HEK293 (cell line): ENCODE measurements around the gene PNPLA3.

Experiments
- CTCF ChIA-PET: fragments of 350-600 bp; formaldehyde crosslinking; extraction: SDS; loops from one replicate; lab custom pipeline; 2021; ENCODE audit warnings: antibody characterized with exemption; lab: Yijun Ruan, JAX
- POLR2A ChIA-PET: fragments of 300-600 bp; formaldehyde crosslinking; extraction: SDS; loops from one replicate; lab custom pipeline; 2020; ENCODE audit warnings: antibody characterized with exemption, inconsistent platforms; lab: Yijun Ruan, JAX
- H3K27ac ChIP-seq: fragments of 200-500 bp; sonication (Bioruptor generic); 2 replicates; pipeline ENCODE4 v1.5.1; 2014; ENCODE audit warnings: low read depth, low read length, control low read depth, inconsistent platforms; ENCODE audit errors: extremely low read depth
- H3K36me3 ChIP-seq, 2 experiments: fragments of 200-500 bp in 1 of 2; sonication (Bioruptor generic) in 1 of 2; 1 replicate in 1 of 2; 2 replicates in 1 of 2; pipeline ENCODE4 v1.5.1; 2014 to 2017; ENCODE audit warnings: inconsistent platforms in 2 of 2, low read length in 2 of 2; ENCODE audit not compliant: control insufficient read depth in 2 of 2, insufficient read depth in 1 of 2
- H3K4me1 ChIP-seq: fragments of 200-500 bp; sonication (Bioruptor generic); 2 replicates; pipeline ENCODE4 v1.5.1; 2014; ENCODE audit warnings: mild to moderate bottlenecking, low read length, inconsistent platforms; ENCODE audit not compliant: control insufficient read depth, insufficient read depth
- H3K4me3 ChIP-seq: 2 replicates; pipeline ENCODE4 v1.5.1; 2011; ENCODE audit warnings: low read depth, mild to moderate bottlenecking, control low read depth, low read length, moderate library complexity
- H3K9me3 ChIP-seq: fragments of 200-500 bp; sonication (Bioruptor generic); 2 replicates; pipeline ENCODE4 v1.5.1; 2014; ENCODE audit warnings: low read depth, low read length, inconsistent platforms; ENCODE audit not compliant: control insufficient read depth, insufficient read depth
- HOXA7 ChIP-seq: sonication (generic); formaldehyde crosslinking; IDR thresholded peaks from 2 replicates; pipeline ENCODE4 v1.8.1; 2022; ENCODE audit warnings: missing genetic modification reagents, borderline replicate concordance
- YY2 ChIP-seq: fragments of 450-650 bp; formaldehyde crosslinking; IDR thresholded peaks from 2 replicates; pipeline ENCODE4 v1.5.1; 2016; ENCODE audit warnings: missing biosample characterization, missing genetic modification characterization
- ZNF239 ChIP-seq: fragments of 450-650 bp; formaldehyde crosslinking; IDR thresholded peaks from 2 replicates; pipeline ENCODE4 v1.5.1; 2016; ENCODE audit warnings: missing biosample characterization, missing genetic modification characterization
- ZNF341 ChIP-seq: fragments of 450-650 bp; formaldehyde crosslinking; IDR thresholded peaks from 2 replicates; pipeline ENCODE4; 2016; ENCODE audit warnings: low read depth, missing biosample characterization, missing genetic modification characterization
- ZNF350 ChIP-seq: fragments of 450-650 bp; formaldehyde crosslinking; IDR thresholded peaks from 2 replicates; pipeline ENCODE4 v1.5.0; 2017; ENCODE audit warnings: missing biosample characterization, mild to moderate bottlenecking, missing genetic modification characterization
- ZNF398 ChIP-seq: fragments of 450-650 bp; formaldehyde crosslinking; IDR thresholded peaks from 2 replicates; pipeline ENCODE4 v1.5.1; 2017; ENCODE audit warnings: missing biosample characterization, missing genetic modification characterization
- ZNF610 ChIP-seq: fragments of 450-650 bp; formaldehyde crosslinking; IDR thresholded peaks from 2 replicates; pipeline ENCODE4 v1.5.1; 2016; ENCODE audit warnings: missing biosample characterization, missing genetic modification characterization, borderline replicate concordance
- ZNF747 ChIP-seq: fragments of 450-650 bp; formaldehyde crosslinking; IDR thresholded peaks from 2 replicates; pipeline ENCODE4 v1.5.1; 2016; ENCODE audit warnings: missing biosample characterization, missing genetic modification characterization
- ZNF785 ChIP-seq: fragments of 450-650 bp; formaldehyde crosslinking; IDR thresholded peaks from 2 replicates; pipeline ENCODE4 v1.5.1; 2016; ENCODE audit warnings: missing biosample characterization, missing genetic modification characterization

PNPLA3 gene

GRCh38 chr22:43996170-43996980, 72.8 kb downstream of the PNPLA3 start (continued):
- TF ChIP-seq HOXA7 (CRISPR knock-in tag), result no peak

DNA sequence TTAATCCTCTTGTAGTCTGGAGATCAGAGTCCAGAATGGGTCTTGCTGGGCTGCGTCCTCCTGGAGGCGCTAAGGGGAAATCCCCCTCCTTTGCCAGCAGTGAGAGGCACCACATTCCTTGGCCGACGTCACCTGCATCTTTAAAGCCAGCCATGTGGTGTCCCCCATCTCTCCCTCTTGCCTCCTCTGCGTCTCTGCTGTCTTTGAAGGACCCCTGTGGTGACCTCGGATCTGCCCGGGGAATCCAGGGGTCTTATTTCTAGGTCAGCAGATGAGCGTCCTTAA, 73.3 kb downstream of the PNPLA3 start:
- TF ChIP-seq ZNF350 (tag by site-specific recombination) (no peak), ZNF785 (tag by site-specific recombination) (no peak), ZNF341 (no peak), YY2 (tag by site-specific recombination) (no peak), ZNF398 (no peak), ZNF610 (tag by site-specific recombination) (no peak), ZNF239 (tag by site-specific recombination) (no peak), ZNF747 (no peak)
- TF ChIP-seq, all 188 proteins: peak for 0
- CTCF ChIA-PET, result interaction anchor here (0.6 kb wide), 1 partner anchor 43 kb away, joined by 3 read pairs; no protein-coding TSS in a partner anchor

More for the DNA sequence above, 73.3 kb downstream of the PNPLA3 start:
- H3K4me1 ChIP-seq, result no peaks in the 10 kb centered on the region
- H3K27ac ChIP-seq, result no peak overlapping the region
- peaks cover 7 to 77% of the 10 kb centered on the region in 2 experiments; a peak in 2 of 3 replicates for H3K36me3 ChIP-seq
- POLR2A ChIA-PET, result no interaction called here
- H3K9me3 ChIP-seq, result no peaks in the 10 kb centered on the region
- no peak overlapping the region for H3K4me3 ChIP-seq
